HepG2 (cell line): ENCODE measurements around the gene OAF. TPM values are rescaled to one million over a fixed set of nuclear protein-coding genes. Genes with fewer than 3 reads are reported as not detected.

Source experiments
- CC2D1A ChIP-seq: sonication (generic); formaldehyde crosslinking; IDR thresholded peaks from 2 replicates; pipeline ENCODE4 v1.8.1; 2023; ENCODE audit warnings: mild to moderate bottlenecking, missing genetic modification reagents
- MTA3 ChIP-seq: sonication (generic); formaldehyde crosslinking; IDR thresholded peaks from 2 replicates; pipeline ENCODE4 v1.4.0; 2020; ENCODE audit warnings: missing genetic modification reagents
- POGZ ChIP-seq: sonication (generic); formaldehyde crosslinking; IDR thresholded peaks from 2 replicates; pipeline ENCODE4 v1.4.0; 2020; ENCODE audit warnings: mild to moderate bottlenecking, missing genetic modification reagents
- SCMH1 ChIP-seq: sonication (generic); formaldehyde crosslinking; IDR thresholded peaks from 2 replicates; pipeline ENCODE4 v1.9.0; 2021; ENCODE audit warnings: missing genetic modification reagents, mild to moderate bottlenecking, borderline replicate concordance
- TCF7 ChIP-seq: sonication (generic); IDR thresholded peaks from 2 replicates; pipeline ENCODE4 v1.6.1; 2016; ENCODE audit warnings: antibody characterized with exemption, low read depth
- YEATS4 ChIP-seq: sonication (generic); formaldehyde crosslinking; IDR thresholded peaks from 2 replicates; pipeline ENCODE4 v1.4.0; 2020; ENCODE audit warnings: missing genetic modification reagents, borderline replicate concordance
- ZFP41 ChIP-seq: sonication (generic); formaldehyde crosslinking; IDR thresholded peaks from 2 replicates; pipeline ENCODE4 v1.4.0; 2020; ENCODE audit warnings: mild to moderate bottlenecking, missing genetic modification reagents, borderline replicate concordance
- ZFX ChIP-seq: sonication (generic); formaldehyde crosslinking; IDR thresholded peaks from 2 replicates; pipeline ENCODE4 v1.4.0; 2020; ENCODE audit warnings: mild to moderate bottlenecking, low read depth, missing genetic modification reagents, moderate library complexity
- ZNF335 ChIP-seq: sonication (generic); formaldehyde crosslinking; IDR thresholded peaks from 2 replicates; pipeline ENCODE4 v1.4.0; 2020; ENCODE audit warnings: missing genetic modification reagents
- ZNF546 ChIP-seq: sonication (generic); formaldehyde crosslinking; conservative IDR thresholded peaks from 2 replicates; pipeline ENCODE4 v1.8.1; 2023; ENCODE audit warnings: mild to moderate bottlenecking, missing genetic modification reagents
- ZNF547 ChIP-seq: sonication (generic); formaldehyde crosslinking; IDR thresholded peaks from 2 replicates; pipeline ENCODE4 v1.5.1; 2020; ENCODE audit warnings: mild to moderate bottlenecking, missing genetic modification reagents
- ZNF570 ChIP-seq: sonication (generic); formaldehyde crosslinking; IDR thresholded peaks from 2 replicates; pipeline ENCODE4 v1.4.0; 2020; ENCODE audit warnings: mild to moderate bottlenecking, missing genetic modification reagents, borderline replicate concordance
- polyA plus RNA-seq, 8 experiments: library from polyadenylated mRNA; depleted of rRNA in 3 of 8; stranded (reverse) in 7 of 8; unstranded in 1 of 8; fragments of >200 nt; fragmentation: Illumina TruSeq in 4 of 8; extraction: Trizol in 4 of 8; gene quantifications; 2 replicates each; pipeline versions ENCODE4 v1.2.1 to v1.2.3, GENCODE V29; 2011 to 2016; ENCODE audit warnings: low read depth in 4 of 8, missing spikeins in 1 of 8, mixed read lengths in 1 of 8; ENCODE audit not compliant: insufficient read depth in 1 of 8
- total RNA-seq, 5 experiments: library from RNA; depleted of rRNA; stranded (reverse); fragments of >200 nt; fragmentation: Illumina TruSeq; extraction: Trizol; gene quantifications; 2 replicates each; pipeline ENCODE4 v1.2.3, GENCODE V29; 2016; ENCODE audit warnings: low read depth in 1 of 5
- TF ChIP-seq, protein P1 (sequence below): sonication (generic); formaldehyde crosslinking; IDR thresholded peaks from 2 replicates; pipeline ENCODE4 v1.4.0; 2020; ENCODE audit warnings: missing genetic modification reagents
- TF ChIP-seq, protein P2 (sequence below): sonication (generic); formaldehyde crosslinking; IDR thresholded peaks from one replicate; pipeline ENCODE4 v1.5.1; 2020; ENCODE audit warnings: mild to moderate bottlenecking, missing genetic modification reagents; ENCODE audit errors: not compliant biosample characterization
- TF ChIP-seq, protein P3 (sequence below): sonication (generic); formaldehyde crosslinking; IDR thresholded peaks from 2 replicates; pipeline ENCODE4 v1.4.0; 2020; ENCODE audit warnings: missing genetic modification reagents
- TF ChIP-seq, protein P4 (sequence below): fragments of 450-650 bp; IDR thresholded peaks from 2 replicates; pipeline ENCODE4 v1.6.1; 2016
- TF ChIP-seq, protein P5 (sequence below): sonication (generic); formaldehyde crosslinking; IDR thresholded peaks from 2 replicates; pipeline ENCODE4 v1.8.1; 2023; ENCODE audit warnings: missing genetic modification reagents, inconsistent platforms, borderline replicate concordance

The OAF gene
- total and polyA plus RNA-seq, 2 of the 13 experiments (the other 11 are each of a cell fraction or from before 2014, with no cell fraction given), result 63.7 to 94.6 TPM

DNA sequence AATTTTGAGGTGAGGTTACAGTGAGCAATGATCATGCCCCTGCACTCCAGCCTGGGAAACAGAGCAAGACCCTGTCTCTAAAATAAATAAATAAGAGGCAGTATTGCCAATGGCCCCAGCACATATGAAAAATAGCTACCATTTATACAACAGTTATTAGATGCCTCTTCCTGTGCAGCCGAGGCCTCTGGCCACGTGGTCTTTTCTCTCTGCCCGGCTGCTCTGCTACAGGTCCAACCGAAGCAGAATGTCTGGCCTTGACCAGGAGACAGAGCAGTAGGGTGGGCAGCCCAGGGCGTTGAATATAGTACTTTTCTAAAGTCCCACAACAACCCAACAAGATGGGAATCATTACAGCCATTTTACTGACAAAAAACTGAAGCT, 12.4 kb upstream of the OAF start (continued):
- TF ChIP-seq, protein P1, sequence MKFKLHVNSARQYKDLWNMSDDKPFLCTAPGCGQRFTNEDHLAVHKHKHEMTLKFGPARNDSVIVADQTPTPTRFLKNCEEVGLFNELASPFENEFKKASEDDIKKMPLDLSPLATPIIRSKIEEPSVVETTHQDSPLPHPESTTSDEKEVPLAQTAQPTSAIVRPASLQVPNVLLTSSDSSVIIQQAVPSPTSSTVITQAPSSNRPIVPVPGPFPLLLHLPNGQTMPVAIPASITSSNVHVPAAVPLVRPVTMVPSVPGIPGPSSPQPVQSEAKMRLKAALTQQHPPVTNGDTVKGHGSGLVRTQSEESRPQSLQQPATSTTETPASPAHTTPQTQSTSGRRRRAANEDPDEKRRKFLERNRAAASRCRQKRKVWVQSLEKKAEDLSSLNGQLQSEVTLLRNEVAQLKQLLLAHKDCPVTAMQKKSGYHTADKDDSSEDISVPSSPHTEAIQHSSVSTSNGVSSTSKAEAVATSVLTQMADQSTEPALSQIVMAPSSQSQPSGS (CRISPR knock-in tag), result no peak
- TF ChIP-seq ZNF570 (no peak), ZNF546 (CRISPR knock-in tag) (no peak), ZFP41 (CRISPR knock-in tag) (no peak), CC2D1A (CRISPR knock-in tag) (no peak), TCF7 (no peak), SCMH1 (CRISPR knock-in tag) (no peak), ZNF335 (no peak), ZFX (CRISPR knock-in tag) (peak; percentile 60), POGZ (CRISPR knock-in tag) (no peak), MTA3 (CRISPR knock-in tag) (no peak), YEATS4 (CRISPR knock-in tag) (peak; percentile 67; the same call in 1 of the 2 replicates), ZNF547 (CRISPR knock-in tag) (peak; percentile 48; the same call in 1 of the 2 replicates)
- TF ChIP-seq, protein P2, sequence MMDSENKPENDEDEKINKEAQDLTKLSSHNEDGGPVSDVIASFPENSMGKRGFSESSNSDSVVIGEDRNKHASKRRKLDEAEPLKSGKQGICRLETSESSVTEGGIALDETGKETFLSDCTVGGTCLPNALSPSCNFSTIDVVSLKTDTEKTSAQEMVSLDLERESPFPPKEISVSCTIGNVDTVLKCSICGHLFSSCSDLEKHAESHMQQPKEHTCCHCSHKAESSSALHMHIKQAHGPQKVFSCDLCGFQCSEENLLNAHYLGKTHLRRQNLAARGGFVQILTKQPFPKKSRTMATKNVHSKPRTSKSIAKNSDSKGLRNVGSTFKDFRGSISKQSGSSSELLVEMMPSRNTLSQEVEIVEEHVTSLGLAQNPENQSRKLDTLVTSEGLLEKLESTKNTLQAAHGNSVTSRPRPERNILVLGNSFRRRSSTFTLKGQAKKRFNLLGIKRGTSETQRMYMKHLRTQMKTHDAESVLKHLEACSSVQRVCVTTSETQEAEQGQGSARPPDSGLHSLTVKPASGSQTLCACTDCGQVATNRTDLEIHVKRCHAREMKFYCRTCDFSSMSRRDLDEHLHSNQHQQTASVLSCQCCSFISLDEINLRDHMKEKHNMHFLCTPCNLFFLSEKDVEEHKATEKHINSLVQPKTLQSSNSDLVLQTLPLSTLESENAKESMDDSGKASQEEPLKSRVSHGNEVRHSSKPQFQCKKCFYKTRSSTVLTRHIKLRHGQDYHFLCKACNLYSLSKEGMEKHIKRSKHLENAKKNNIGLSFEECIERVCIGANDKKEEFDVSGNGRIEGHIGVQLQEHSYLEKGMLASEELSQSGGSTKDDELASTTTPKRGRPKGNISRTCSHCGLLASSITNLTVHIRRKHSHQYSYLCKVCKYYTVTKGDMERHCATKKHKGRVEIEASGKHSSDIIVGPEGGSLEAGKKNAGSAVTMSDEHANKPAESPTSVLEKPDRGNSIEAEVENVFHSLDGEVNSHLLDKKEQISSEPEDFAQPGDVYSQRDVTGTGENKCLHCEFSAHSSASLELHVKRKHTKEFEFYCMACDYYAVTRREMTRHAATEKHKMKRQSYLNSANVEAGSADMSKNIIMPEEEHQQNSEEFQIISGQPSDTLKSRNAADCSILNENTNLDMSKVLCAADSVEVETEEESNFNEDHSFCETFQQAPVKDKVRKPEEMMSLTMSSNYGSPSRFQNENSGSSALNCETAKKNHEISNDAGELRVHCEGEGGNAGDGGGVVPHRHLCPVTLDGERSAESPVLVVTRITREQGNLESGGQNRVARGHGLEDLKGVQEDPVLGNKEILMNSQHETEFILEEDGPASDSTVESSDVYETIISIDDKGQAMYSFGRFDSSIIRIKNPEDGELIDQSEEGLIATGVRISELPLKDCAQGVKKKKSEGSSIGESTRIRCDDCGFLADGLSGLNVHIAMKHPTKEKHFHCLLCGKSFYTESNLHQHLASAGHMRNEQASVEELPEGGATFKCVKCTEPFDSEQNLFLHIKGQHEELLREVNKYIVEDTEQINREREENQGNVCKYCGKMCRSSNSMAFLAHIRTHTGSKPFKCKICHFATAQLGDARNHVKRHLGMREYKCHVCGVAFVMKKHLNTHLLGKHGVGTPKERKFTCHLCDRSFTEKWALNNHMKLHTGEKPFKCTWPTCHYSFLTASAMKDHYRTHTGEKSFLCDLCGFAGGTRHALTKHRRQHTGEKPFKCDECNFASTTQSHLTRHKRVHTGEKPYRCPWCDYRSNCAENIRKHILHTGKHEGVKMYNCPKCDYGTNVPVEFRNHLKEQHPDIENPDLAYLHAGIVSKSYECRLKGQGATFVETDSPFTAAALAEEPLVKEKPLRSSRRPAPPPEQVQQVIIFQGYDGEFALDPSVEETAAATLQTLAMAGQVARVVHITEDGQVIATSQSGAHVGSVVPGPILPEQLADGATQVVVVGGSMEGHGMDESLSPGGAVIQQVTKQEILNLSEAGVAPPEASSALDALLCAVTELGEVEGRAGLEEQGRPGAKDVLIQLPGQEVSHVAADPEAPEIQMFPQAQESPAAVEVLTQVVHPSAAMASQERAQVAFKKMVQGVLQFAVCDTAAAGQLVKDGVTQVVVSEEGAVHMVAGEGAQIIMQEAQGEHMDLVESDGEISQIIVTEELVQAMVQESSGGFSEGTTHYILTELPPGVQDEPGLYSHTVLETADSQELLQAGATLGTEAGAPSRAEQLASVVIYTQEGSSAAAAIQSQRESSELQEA (CRISPR knock-in tag), result no peak
- TF ChIP-seq, protein P3, sequence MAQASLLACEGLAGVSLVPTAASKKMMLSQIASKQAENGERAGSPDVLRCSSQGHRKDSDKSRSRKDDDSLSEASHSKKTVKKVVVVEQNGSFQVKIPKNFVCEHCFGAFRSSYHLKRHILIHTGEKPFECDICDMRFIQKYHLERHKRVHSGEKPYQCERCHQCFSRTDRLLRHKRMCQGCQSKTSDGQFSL (CRISPR knock-in tag), result no peak
- TF ChIP-seq, protein P4, sequence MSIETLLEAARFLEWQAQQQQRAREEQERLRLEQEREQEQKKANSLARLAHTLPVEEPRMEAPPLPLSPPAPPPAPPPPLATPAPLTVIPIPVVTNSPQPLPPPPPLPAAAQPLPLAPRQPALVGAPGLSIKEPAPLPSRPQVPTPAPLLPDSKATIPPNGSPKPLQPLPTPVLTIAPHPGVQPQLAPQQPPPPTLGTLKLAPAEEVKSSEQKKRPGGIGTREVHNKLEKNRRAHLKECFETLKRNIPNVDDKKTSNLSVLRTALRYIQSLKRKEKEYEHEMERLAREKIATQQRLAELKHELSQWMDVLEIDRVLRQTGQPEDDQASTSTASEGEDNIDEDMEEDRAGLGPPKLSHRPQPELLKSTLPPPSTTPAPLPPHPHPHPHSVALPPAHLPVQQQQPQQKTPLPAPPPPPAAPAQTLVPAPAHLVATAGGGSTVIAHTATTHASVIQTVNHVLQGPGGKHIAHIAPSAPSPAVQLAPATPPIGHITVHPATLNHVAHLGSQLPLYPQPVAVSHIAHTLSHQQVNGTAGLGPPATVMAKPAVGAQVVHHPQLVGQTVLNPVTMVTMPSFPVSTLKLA, result no peak
- TF ChIP-seq, protein P5, sequence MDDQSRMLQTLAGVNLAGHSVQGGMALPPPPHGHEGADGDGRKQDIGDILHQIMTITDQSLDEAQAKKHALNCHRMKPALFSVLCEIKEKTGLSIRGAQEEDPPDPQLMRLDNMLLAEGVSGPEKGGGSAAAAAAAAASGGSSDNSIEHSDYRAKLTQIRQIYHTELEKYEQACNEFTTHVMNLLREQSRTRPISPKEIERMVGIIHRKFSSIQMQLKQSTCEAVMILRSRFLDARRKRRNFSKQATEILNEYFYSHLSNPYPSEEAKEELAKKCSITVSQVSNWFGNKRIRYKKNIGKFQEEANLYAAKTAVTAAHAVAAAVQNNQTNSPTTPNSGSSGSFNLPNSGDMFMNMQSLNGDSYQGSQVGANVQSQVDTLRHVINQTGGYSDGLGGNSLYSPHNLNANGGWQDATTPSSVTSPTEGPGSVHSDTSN (CRISPR knock-in tag), result no peak
